Activated CD4-positive, alpha-beta T cell treated with anti-CD3 and anti-CD28 coated beads, Interleukin-2, Interleukin-4, amounts not matched to agents 100 ng/mL and 50 ng/mL, durations not matched to agents 16 hours and 8 hours (primary cell): ENCODE data around the gene TRMT10B.
A peak's percentile ranks its signal among the peaks of the same experiment; 100 is the strongest.

Experiments used
- DNase-seq: peaks from one replicate; pipeline ENCODE4 v3.0.0-alpha.2; 2020; ENCODE audit warnings: low spot score

Gene TRMT10B, protein sequence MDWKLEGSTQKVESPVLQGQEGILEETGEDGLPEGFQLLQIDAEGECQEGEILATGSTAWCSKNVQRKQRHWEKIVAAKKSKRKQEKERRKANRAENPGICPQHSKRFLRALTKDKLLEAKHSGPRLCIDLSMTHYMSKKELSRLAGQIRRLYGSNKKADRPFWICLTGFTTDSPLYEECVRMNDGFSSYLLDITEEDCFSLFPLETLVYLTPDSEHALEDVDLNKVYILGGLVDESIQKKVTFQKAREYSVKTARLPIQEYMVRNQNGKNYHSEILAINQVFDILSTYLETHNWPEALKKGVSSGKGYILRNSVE

DNA sequence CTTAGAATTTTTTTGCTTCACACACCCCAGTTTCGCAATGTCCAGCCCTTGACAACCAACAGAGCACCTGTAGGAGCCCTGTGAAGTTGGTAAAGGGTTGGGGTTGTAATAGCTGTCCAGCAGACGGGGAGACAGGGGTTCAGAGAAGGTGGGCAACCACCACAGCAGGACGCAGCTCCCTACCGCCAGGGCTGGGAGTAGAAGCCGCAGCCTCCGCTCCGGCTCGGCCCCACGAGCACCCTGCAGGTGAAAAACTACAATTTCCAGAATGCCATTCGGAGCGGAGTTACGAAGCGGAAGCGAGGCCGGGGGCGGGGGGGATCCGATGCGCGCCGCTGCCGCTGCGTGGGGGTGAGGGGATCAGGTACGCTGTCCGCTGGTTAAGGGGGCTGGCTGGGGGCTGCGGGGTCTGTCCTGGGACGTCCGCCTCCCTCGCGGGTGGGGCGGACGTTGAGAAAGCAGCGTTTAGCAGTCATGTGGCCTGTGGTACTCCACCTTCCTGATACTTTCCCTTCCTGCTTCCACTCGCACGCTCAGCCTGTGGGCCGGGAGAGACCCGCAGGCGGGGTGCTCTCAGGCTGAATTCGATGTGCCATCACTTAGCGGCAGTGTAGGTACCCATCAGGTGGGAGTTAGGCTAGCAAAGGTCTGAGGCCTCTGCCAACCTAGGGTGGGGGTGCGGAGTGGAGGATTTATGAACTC is at the start of gene TRMT10B:
Gene TRMT10B, plus strand, starts transcription at position 317 of the 702 bp plus-strand sequence. CDS start 8,127 bp downstream, outside the sequence.
- DNase-seq, result peak; percentile 81

DNA sequence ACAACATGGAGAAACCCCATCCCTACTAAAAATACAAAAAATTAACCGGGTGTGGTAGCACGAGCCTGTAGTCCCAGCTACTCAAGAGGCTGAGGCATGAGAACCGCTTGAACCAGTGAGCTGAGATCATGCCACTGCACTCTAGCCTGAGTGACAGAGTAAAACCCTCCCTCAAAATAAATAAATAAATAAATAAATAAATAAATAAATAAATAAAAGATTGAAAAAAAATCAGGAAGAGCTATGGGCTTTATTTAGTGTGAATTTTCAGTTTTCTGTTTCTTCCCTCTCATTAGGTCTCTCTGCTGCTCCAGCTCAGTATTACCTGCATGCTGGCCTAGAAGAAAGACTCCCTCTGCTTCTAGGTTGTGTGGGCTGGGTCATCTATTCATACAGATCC is 47.8 kb upstream of the TRMT10B start:
- DNase-seq, result no peak

DNA sequence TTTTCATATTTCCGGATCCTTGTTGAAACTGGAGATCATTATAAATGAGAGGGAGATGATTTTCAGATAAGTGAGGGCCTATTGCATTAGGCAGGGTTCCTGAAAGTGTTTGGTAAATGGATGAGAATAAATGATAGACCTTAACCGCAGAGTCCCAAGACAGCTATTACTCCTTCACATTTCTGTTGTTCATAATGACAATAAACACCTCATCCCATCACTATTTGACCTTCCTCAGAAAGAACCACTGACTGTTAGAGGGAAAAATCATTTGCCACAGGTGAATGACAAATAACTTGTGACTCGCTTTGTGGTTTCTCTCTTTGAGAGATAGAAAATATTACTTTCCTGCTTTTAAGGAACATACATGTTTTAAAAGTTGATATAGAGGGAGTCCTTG is 47.3 kb upstream of the TRMT10B start:
- DNase-seq, result peak; percentile 10

DNA sequence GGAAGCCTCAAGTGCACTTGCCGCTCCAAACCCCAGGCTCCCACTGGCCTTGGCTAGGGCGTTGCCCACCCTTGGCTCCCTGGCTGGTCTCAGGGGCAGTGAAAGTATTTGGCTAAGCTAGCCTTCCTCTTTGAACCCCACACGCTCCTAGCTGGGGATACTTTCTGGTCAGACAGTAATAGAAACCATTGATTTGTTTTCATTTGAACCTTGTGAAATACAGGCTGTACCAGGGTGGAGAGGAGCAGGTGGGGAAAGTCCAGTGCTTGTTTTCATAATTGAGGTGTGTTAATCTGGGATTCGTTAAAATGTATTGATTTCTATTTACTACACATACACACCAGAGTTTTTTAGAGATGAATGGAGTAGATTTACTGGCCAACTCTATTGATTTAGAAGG is 45.9 kb upstream of the TRMT10B start:
- no peak for DNase-seq

DNA sequence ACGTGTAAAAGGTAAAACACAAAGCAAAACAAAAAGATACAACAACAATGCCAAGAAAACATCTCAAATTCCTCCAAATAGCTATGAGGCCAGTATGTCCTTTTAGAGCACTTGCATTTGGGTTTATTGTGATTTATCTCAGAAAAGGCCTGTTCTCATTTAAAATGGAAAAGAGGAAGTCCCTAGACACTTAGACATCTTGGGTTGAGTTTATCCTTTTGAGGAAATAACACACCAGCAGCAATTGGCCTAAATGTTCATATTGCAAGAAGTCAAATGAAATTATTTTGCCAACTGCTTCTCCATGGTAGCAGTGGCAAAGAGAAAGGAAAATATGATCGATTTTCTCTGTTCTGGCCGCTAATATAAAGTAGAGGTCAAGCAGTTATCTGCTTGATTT is 43.6 kb upstream of the TRMT10B start:
- DNase-seq, result no peak

DNA sequence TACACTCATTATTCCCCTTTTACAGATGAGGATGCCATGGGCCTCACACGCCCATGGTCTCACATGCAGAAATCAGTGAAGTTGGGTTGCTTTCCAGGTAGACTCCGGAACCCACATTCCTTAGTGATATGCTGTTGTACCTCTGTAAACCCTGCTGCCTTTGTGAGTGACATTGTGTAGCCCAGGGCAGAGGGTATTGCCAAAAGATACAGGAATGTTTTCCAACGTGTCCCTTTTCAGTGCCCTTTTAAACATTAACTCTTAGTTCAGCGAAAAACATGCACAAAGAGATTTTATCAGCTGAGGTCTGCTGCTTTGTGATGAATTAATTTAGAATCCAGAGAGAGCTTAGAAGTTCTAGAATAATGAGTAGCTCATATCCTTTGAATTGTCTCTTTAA is 38.3 kb upstream of the TRMT10B start:
- DNase-seq, result no peak

DNA sequence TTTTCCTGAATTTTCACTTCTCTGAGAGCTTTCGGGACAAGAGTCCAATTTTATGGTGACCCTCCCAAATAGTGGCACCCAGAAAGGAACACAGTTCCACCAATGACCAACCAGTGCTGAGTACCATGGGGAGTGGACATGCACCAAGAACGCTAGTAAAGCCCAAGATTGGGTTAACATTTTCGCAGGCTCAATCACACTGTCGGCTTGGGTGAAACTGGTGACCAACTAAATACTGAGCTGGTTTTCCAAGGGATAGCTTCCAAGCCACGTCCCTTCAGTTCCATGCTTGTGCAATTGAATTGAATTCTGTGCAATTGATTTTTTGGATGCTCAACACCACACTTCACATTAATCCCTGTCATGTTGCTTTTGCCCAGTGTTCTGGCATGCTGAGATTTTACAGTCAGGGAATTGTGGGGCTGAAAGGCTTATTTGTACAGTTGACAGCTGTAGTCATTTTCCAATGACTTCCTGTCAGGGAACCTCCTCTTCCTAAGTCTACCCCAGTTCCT is 37.6 kb upstream of the TRMT10B start:
- no peak for DNase-seq

DNA sequence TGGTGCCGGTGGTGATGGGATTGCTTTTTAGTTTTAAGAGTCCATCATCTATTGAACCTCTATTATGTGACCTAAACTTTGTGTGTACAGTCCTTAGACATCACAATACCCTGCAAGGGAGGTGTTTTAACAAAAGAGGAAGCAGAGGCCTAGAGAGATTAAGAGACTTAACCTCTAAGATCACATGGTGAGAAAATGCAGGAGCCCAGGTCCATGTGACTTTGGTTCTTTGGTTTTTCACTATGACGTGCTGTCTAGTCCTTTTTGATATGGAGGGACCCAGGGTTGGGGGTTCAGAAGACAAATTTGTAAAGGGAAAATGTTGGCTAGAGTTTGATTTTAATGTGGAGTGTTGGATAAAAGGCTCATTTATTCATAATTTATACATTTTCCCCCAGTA is 34.1 kb upstream of the TRMT10B start:
- DNase-seq, result no peak

DNA sequence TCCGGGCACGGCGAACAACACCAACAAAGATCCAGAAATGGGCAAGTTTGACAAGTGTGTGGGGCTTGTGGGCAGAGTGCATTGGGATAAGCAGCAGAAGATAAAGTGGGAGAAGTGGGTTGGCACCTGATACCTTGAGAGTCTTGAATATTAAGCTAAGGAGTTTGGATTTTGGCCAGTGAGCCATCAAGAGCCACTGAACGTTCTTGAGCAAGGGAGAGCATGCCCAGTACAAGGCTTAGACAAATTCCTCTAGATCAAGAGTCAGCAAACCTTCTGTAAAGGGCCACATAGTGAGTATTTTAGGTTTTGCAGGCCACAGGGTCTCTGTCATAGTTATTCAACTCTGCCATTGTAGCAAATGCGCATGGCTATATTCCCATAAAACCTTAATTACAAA is 26.6 kb upstream of the TRMT10B start:
- no peak for DNase-seq

DNA sequence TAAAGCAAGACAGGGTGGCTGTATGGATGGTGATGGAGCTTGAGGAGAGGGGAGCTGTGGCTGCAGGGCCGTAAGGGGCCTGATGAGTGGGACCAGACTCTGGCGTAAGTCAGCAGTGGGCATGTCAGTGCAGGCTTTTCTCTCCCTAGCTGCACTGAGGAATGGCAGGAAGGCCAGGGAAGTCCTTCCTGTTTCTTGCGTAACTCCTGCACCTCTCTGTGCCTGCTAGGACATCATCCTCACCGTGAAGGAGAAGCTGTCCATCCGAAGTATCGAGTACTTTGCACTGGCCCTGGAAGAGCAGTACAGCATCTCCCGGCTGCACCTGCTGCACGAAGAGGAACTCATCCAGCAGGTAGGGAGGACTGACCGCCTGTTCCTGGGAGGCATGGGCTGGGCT is 24.1 kb upstream of the TRMT10B start:
- no peak for DNase-seq

DNA sequence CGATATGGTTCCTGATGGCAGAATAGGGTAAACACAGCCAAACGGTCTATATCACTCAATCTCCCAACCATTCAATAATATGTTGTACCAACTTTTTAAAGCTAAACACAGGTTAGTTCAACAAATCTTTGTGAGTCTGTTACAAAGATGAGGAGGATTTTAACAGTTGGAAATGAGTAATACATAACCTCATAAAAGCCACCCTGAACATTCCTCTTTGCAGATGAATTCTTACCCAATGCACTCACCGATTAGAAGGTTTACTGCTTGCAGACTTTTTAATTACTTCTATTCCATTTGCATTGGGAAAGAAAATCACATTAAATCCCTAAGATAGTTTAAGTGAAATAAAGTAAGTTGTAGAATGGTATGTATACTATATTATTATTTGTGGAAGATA is 23.3 kb upstream of the TRMT10B start:
- DNase-seq, result no peak

DNA sequence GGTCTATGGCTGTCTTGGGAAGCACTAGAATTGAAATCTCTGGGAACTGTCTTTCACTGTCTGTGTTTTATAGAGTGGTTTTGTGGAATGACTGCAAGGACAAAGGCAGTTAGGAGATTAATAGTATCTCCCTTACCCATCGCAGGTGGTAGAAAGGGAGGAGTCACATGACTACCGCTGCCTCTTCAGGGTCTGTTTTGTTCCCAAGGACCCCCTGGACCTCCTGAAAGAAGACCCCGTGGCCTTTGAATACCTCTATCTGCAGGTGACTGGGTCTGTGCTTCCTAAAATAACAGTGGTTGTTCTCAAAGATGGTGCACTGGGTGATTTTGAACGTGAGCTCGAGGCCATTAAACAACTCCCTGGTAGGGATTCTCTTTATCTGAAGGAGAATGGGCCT is 22.8 kb upstream of the TRMT10B start:
- DNase-seq, result no peak

DNA sequence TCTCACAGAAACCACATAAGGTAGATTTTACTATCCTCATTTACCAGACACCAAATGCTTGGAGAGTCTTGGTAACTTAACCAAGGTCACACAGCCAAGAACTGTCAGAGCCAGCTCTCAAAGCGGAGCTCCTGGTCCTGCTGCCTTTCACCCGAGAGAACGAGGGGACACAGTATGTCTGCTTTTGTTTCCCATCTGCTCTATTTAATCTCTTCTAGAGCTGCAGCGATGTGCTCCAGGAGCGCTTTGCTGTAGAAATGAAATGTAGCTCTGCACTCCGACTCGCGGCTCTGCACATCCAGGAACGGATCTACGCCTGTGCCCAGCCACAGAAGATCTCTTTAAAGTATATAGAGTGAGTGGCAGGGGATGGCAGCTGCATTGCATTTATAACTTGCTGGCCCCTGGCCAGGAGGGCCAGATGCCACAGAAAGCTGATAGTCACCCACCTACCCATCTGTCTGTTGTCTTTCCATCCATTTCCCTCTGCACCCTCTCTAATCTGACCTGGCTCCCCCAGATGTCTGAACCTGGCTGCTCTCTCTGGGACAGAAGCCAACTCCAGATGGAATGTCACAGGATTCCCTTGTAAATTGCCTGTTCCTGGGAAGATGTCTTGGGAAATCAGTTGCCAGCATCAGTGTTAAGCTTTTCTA is 21.4 kb upstream of the TRMT10B start:
- DNase-seq, result no peak

DNA sequence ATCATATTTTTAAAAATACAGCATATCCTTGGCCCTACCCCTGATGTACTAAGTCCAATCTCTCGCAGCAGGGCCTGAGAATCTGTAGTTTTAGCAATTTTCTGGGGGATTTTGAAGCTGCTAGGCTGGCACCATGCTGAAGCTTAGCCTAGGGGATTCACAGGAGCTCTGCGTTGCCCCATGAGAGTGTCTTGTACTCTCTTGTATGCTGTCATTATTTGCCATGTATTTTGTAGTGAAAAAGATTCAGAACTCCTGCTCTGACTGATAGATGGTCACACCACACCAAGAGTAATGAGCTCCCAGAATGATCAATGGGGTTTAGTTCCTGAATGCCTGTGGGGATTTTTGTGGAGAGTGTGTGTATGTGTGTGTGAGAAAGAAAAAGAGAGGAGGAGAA is 20.7 kb upstream of the TRMT10B start:
- DNase-seq, result no peak

DNA sequence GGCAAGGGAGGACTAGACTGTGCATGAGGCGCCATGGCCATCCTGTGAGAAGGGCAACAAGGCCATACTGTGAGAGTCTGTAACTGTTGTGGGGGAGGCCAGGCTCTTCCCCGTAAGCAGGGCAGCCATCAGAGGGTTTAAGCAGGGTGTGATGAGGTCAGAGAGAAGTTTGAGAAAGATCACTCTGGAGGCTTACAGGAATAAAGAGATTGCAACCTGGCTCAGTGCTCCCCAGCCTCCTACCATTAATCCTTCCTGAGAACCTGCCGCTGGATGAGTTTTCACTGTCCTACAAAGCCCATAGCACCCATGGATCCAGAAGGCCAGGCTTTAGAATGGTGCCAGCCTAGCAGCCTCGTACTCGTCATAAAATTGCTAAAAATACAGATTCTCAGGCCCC is 14.4 kb upstream of the TRMT10B start:
- no peak for DNase-seq

DNA sequence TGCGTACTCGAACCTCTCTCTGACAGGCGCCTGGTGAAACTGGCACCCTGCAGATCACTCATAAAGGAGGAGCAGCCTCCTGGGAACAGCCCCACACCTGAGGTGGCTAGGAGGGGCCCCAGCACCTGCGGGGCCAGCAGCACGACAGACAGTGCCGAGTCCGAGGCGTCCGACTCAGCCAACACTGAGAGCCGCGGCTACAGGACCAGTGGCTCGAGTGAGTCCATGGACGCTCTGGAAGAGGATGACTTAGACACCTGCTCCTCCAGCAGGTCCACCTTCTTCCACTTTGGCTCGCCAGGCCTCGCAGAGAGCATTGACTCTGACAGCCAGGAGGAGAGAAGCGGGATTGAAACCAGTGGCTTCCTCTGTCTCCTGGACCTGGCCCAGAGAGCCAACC is 13.5 kb upstream of the TRMT10B start:
- DNase-seq, result no peak

DNA sequence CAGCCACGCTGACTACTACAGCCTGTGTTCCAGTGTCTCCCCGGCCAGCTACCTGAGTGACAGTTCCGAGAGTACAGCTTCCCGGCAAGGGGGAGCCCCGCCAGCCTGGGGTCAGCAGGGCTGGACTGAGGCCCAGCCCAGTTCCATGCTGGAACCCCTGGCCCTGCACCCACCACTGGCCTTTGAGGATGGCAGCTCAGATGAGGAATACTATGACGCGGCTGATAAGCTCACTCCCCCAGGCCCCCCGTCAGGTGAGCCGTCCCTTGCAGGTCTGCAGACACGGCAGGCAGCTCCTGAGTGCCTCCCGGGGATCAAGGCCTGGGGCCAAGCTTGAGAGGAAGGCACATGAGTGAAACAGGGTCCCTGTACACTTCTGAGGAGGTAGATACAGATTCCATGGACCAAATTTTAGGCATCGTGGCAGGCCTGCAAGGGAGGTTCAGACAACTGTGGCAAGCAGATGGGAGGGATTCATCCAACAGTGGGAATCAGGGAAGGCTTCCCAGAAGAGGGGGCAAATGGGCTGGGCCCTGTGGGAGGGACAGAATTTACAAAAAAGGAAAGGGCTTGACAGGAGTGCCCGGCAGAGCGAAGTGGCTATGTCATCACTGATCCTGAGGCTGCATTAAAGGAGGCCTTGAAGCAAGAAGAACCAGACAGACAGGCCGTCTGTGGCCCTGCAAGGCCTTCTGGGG is 12.8 kb upstream of the TRMT10B start:
- DNase-seq, result no peak

DNA sequence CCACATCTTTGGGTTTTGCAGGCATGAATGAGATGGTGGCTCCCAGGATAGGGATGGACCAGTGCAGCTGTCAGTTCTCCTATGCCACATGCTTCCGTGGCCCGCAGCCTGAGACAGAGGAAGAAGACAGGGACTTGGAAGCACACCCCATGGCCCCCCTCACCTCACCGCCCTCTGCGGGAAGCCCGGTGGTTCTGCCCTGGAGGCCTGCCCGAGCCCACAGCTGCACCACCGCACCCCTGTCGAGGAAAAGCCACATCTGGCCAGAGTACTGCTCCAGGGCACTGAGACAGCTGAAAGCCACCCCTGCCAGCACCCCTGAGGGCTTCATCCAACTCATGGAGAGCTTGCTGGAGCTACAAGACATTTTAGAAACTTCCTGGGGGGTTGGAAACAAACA is 7.6 kb upstream of the TRMT10B start:
- no peak for DNase-seq

DNA sequence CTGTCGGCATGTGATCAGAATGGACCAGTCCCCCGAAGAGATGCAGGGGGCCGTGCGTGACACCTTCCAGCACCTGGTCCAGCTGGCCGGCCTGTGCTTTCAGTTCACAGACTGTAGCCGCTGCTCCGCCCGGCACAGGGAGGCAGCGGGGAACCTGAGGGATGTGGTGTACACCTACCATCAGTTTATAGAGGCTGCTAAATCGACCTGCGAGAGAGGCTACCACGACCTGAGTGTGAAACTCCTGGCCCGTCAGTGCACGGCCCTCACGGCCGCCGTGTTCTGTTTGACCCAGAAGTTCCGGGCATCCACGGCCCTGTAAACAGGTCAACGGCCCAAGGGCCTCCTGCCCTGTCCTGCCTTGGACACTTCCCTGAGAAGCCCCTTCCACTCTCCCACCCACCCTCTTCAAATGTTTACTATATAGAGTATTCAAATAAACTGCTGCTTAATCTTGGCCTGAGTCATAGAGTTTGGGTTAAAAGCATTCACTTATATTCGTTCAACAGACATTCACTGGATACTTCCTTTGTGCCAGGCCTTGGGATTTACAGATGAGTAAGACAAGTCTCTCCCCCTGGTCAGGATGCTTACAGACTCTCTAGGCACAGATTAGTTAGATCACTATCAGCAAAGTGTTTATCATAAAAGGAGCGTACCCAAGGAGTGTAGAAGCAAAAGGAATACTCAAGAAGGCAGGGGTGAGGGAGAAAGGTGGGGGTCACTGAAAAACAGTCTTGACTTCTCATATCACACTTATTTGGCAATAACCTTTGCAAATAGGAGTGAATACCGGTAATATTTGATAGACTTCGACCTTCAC is 6.9 kb upstream of the TRMT10B start:
- no peak for DNase-seq

DNA sequence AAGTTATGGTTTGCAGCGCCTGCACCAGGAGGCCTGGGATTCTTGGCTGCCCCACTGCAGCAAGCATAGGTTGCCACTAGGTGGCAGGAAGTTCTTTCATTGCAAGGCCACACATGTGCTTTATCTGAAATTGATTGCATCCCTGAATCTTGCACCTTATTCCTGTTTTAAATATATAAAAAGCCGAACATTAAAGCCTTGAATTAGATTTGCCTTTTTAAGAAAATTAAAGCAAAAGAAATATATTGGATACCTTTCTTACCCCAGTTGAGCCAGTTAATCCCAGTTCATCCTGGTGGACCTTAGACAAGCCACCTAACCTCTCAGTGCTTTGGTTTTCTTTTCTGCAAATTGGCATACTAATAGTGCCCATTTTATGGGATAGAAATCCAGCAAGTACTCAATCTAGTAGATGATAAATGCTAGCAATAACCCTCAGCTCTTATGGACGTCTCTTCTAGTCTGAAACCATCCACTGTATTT is 6.3 kb upstream of the TRMT10B start:
- DNase-seq, result peak; percentile 66

DNA sequence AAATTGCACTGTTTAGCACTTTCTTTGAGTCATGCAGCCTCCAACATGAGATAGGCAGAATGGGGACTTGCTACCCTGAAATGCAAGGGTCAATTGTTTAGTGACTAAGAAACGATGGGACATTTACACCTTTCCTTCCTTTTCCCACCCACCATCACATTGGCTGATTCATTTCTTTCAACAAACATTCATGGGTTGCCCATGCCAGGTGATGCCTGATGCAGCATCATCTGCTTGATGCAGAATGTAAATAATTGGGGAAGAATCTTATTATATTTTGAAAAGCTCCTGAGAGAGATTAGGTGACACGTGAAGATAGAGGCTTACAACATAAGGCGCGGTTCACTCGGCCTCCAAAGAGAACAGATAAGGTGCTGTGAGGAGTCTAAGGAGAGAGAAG is 4.5 kb upstream of the TRMT10B start:
- DNase-seq, result no peak
